ENCODE measurements around the gene NRCAM.

DNA sequence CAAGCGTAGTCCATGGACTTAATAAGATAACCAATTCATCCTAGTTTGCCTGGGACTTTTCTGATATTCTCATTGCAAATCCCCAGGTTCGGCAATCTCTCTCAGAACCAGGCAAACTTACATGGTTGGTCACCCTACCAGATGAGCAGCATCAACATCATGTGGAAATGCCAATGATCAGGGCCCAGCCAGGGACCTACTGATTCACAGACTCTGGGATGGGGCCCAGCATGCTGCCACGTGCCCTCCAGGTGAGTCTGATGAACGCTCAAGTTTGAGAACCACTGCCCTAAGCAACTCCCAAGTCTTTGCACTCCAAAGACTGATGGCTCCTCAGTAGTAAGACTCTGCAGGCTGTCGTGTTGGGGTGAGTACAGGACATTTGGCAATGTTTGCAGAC is 328.8 kb downstream of the NRCAM start:
- TF ChIP-seq, protein P1, sequence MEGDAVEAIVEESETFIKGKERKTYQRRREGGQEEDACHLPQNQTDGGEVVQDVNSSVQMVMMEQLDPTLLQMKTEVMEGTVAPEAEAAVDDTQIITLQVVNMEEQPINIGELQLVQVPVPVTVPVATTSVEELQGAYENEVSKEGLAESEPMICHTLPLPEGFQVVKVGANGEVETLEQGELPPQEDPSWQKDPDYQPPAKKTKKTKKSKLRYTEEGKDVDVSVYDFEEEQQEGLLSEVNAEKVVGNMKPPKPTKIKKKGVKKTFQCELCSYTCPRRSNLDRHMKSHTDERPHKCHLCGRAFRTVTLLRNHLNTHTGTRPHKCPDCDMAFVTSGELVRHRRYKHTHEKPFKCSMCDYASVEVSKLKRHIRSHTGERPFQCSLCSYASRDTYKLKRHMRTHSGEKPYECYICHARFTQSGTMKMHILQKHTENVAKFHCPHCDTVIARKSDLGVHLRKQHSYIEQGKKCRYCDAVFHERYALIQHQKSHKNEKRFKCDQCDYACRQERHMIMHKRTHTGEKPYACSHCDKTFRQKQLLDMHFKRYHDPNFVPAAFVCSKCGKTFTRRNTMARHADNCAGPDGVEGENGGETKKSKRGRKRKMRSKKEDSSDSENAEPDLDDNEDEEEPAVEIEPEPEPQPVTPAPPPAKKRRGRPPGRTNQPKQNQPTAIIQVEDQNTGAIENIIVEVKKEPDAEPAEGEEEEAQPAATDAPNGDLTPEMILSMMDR (IDR thresholded peaks at IDR 0.05; ENCODE audit: low read depth, low read length), result no peak
- no peak for TF ChIP-seq EZH2phosphoT487 (IDR thresholded peaks at IDR 0.05; ENCODE audit: low read depth)

Data from OCI-LY3 (cell line).